MCF 10A (cell line): Measurements from ENCODE around the gene GRIN1. TPM values are rescaled to one million over a fixed set of nuclear protein-coding genes. Genes with fewer than 3 reads are reported as not detected.

ENCODE experiments used
- BruUV-seq: library from RNA; stranded (reverse); fragments of 400-500 nt; replicated peaks from 2 replicates; lab custom pipeline; 2021; lab: Mats Ljungman, UMichigan
- CTCF ChIA-PET: fragments of 300-600 bp; sonication (Branson Sonifier 250); formaldehyde crosslinking; extraction: SDS; loops from one replicate; lab custom pipeline; 2021; ENCODE audit warnings: antibody characterized with exemption, inconsistent platforms; lab: Yijun Ruan, JAX
- POLR2A ChIA-PET: fragments of 300-600, 350-650 bp; sonication (Branson Sonifier 250); formaldehyde crosslinking; extraction: SDS; loops from one replicate; lab custom pipeline; 2020; ENCODE audit warnings: antibody characterized with exemption, inconsistent platforms; lab: Yijun Ruan, JAX
- DNase-seq: peaks from one replicate; pipeline ENCODE4 v3.0.0-alpha.2; 2018; ENCODE audit not compliant: unreplicated experiment
- H3K27ac Mint-ChIP-seq: one replicate; pipeline ENCODE4 v1.8.0; 2022; ENCODE audit warnings: mild to moderate bottlenecking, low read depth, mixed read lengths; ENCODE audit not compliant: unreplicated experiment
- H3K27me3 Mint-ChIP-seq: one replicate; pipeline ENCODE4 v1.8.0; 2022; ENCODE audit warnings: mixed read lengths; ENCODE audit not compliant: insufficient read depth, unreplicated experiment
- H3K36me3 Mint-ChIP-seq: one replicate; pipeline ENCODE4 v1.8.0; 2022; ENCODE audit warnings: mild to moderate bottlenecking, moderate library complexity, mixed read lengths; ENCODE audit not compliant: insufficient read depth, unreplicated experiment
- H3K4me1 Mint-ChIP-seq: one replicate; pipeline ENCODE4 v1.8.0; 2022; ENCODE audit warnings: mixed read lengths; ENCODE audit not compliant: insufficient read depth, unreplicated experiment
- H3K4me3 Mint-ChIP-seq: one replicate; pipeline ENCODE4 v1.8.0; 2022; ENCODE audit warnings: mild to moderate bottlenecking, moderate library complexity, mixed read lengths; ENCODE audit not compliant: unreplicated experiment
- H3K9me3 Mint-ChIP-seq: one replicate; pipeline ENCODE4 v1.8.0; 2022; ENCODE audit warnings: mixed read lengths; ENCODE audit not compliant: unreplicated experiment
- intact Hi-C: fragments of 100-400 bp; cut with micrococcal nuclease; formaldehyde crosslinking; loops from 2 replicates; pipeline ENCODE4 v1.14.1; 2022
- total RNA-seq: library from RNA; stranded (reverse); gene quantifications from 2 replicates; pipeline ENCODE4 v1.2.3, GENCODE V29; 2022
- TF ChIP-seq, protein P1 (sequence below): fragments of 200-600 bp; IDR thresholded peaks from one replicate; pipeline ENCODE4 v1.8.0; 2022; ENCODE audit warnings: antibody characterized with exemption, mild to moderate bottlenecking; ENCODE audit not compliant: unreplicated experiment

Gene GRIN1
- total RNA-seq, 1 experiment from 2014 or later, result 1.4 TPM

DNA sequence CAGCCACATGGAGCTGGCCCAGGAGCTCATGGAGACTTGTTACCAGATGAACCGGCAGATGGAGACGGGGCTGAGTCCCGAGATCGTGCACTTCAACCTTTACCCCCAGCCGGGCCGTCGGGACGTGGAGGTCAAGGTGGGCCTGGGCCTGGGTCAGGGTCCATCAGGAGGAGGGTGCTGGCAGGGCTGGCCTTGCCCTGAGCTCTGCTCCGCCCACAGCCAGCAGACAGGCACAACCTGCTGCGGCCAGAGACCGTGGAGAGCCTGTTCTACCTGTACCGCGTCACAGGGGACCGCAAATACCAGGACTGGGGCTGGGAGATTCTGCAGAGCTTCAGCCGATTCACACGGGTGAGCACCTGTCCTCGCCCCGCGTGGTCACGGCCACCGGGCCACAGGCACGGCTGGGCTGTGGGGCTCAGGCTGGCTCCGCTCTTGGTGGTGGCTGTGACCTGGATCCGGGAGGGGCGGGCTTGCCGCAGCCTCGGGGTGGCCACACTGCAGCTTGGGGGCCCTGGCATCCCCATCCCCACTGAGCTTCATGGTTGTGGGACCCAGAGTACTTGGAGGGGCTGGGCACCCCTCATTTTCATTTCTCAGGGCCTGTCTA, 31.5 kb upstream of the GRIN1 start:
- CTCF ChIA-PET, result interaction anchor here (0.6 to 1.5 kb wide), 4 partner anchors 18 to 346 kb away, joined by 3 to 6 read pairs (median 3); no protein-coding TSS in a partner anchor
- Mint-ChIP-seq H3K27ac (no peak overlapping the region), H3K27me3 (no peaks in the 10 kb centered on the region), H3K36me3 (peaks cover 28% of the 10 kb centered on the region), H3K4me3 (no peak overlapping the region), H3K4me1 (no peaks in the 10 kb centered on the region), H3K9me3 (no peaks in the 10 kb centered on the region)
- POLR2A ChIA-PET, result interaction anchor here (1.0 kb wide), 1 partner anchor 21 kb away, joined by 4 read pairs; the partner anchor contains the start of gene MAN1B1
- intact Hi-C loops, result no loop called here
- BruUV-seq, result no TSS peak
- TF ChIP-seq, protein P1, sequence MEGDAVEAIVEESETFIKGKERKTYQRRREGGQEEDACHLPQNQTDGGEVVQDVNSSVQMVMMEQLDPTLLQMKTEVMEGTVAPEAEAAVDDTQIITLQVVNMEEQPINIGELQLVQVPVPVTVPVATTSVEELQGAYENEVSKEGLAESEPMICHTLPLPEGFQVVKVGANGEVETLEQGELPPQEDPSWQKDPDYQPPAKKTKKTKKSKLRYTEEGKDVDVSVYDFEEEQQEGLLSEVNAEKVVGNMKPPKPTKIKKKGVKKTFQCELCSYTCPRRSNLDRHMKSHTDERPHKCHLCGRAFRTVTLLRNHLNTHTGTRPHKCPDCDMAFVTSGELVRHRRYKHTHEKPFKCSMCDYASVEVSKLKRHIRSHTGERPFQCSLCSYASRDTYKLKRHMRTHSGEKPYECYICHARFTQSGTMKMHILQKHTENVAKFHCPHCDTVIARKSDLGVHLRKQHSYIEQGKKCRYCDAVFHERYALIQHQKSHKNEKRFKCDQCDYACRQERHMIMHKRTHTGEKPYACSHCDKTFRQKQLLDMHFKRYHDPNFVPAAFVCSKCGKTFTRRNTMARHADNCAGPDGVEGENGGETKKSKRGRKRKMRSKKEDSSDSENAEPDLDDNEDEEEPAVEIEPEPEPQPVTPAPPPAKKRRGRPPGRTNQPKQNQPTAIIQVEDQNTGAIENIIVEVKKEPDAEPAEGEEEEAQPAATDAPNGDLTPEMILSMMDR, result no peak
- DNase-seq, result no peak

DNA sequence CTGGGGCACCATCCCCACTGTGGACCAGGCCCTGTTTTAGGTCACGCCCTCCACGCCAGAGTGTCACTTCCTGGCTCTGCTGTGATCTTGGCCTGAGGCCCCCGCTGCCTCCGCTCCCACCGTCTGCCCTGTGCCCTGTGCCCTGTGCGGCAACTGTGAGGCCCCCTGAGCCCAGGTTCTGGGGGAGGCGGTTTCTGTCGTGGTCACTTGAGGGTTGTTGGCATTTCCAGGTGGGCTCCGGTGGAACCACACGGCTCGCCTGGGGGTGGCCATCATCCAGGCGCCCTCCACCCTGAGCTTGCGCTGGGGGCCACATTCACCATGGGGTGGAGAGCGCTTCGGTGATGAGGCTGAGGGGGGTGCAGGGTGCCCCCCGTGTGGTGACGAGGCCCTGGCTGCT, 31.0 kb upstream of the GRIN1 start:
- no peaks in the 10 kb centered on the region for H3K9me3 Mint-ChIP-seq
- no peak for DNase-seq
- no peaks in the 10 kb centered on the region for H3K27me3 Mint-ChIP-seq
- H3K27ac Mint-ChIP-seq, result no peak overlapping the region
- ChIA-PET POLR2A (interaction anchor here (0.7 to 1.2 kb wide), 2 partner anchors 16 to 65 kb away, joined by 3 read pairs; no protein-coding TSS in a partner anchor), CTCF (no interaction called here)
- H3K36me3 Mint-ChIP-seq, result peaks cover 28% of the 10 kb centered on the region
- BruUV-seq, result no TSS peak
- no peak overlapping the region for H3K4me3 Mint-ChIP-seq
- no peaks in the 10 kb centered on the region for H3K4me1 Mint-ChIP-seq
- TF ChIP-seq, protein P1, result no peak
- intact Hi-C loops, result no loop called here

DNA sequence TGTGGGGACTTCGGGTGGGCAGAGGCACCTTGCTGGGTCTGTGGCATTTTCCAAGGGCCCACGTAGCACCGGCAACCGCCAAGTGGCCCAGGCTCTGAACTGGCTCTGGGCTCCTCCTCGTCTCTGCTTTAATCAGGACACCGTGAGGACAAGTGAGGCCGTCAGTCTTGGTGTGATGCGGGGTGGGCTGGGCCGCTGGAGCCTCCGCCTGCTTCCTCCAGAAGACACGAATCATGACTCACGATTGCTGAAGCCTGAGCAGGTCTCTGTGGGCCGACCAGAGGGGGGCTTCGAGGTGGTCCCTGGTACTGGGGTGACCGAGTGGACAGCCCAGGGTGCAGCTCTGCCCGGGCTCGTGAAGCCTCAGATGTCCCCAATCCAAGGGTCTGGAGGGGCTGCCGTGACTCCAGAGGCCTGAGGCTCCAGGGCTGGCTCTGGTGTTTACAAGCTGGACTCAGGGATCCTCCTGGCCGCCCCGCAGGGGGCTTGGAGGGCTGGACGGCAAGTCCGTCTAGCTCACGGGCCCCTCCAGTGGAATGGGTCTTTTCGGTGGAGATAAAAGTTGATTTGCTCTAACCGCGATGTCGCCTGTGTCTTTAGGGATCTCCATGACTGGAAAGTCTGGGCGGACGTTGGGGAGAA, 30.2 kb upstream of the GRIN1 start:
- DNase-seq, result no peak
- no peaks in the 10 kb centered on the region for H3K9me3 Mint-ChIP-seq
- no TSS peak for BruUV-seq
- H3K36me3 Mint-ChIP-seq, result peaks cover 28% of the 10 kb centered on the region
- ChIA-PET CTCF (interaction anchor here (0.7 to 0.8 kb wide), 2 partner anchors 11 to 513 kb away, joined by 3 read pairs; no protein-coding TSS in a partner anchor), POLR2A (interaction anchor here (0.7 to 1.2 kb wide), 2 partner anchors 17 to 64 kb away, joined by 3 read pairs; no protein-coding TSS in a partner anchor)
- no peak overlapping the region for H3K27ac Mint-ChIP-seq
- no peaks in the 10 kb centered on the region for H3K4me1 Mint-ChIP-seq
- TF ChIP-seq, protein P1, result no peak
- intact Hi-C loops, result no loop called here
- no peak overlapping the region for H3K4me3 Mint-ChIP-seq
- H3K27me3 Mint-ChIP-seq, result no peaks in the 10 kb centered on the region
